ENCODE results near the gene PCDHGA1. TPM values are rescaled to one million over a fixed set of nuclear protein-coding genes. Genes with fewer than 3 reads are reported as not detected.

The PCDHGA1 gene
- total RNA-seq, 1 experiment from 2014 or later, result 0.63 TPM

DNA sequence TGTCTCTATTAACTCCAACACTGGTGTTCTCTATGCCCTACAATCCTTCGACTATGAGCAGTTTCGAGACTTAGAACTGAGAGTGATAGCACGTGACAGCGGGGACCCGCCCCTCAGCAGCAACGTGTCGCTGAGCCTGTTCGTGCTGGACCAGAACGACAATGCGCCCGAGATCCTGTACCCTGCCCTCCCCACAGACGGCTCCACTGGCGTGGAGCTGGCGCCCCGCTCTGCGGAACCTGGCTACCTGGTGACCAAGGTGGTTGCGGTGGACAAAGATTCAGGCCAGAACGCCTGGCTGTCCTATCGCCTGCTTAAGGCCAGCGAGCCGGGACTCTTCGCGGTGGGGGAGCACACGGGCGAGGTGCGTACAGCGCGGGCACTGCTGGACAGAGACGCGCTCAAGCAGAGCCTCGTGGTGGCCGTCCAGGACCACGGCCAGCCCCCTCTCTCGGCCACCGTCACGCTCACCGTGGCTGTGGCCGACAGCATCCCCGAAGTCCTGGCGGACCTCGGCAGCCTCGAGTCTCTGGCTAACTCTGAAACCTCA lies 92.5 kb downstream of the PCDHGA1 start:
- H3K9ac ChIP-seq (ENCODE audit: extremely low read depth, insufficient read length, low read length), result no peak overlapping the region

More for the DNA sequence above, 92.5 kb downstream of the PCDHGA1 start:
- Histone ChIP-seq H2BK20ac (ENCODE audit: low read depth, low read length, poor library complexity, severe bottlenecking) (no peak overlapping the region), H3K79me1 (ENCODE audit: insufficient read depth, low read depth, low read length, poor library complexity, severe bottlenecking) (no peaks in the 10 kb centered on the region), H3K56ac (ENCODE audit: insufficient read length, low read depth, low read length) (no peak overlapping the region), H2BK5ac (ENCODE audit: insufficient read length, low read length) (no peak overlapping the region), H3K27ac (ENCODE audit: insufficient read length, low read depth, low read length) (no peak overlapping the region), H2AFZ (ENCODE audit: low read length) (no peak overlapping the region), H2BK12ac (ENCODE audit: insufficient read length, low read depth, low read length) (no peak overlapping the region), H2BK120ac (ENCODE audit: low read depth, low read length, poor library complexity, severe bottlenecking) (no peak overlapping the region), H4K8ac (replicated peaks; ENCODE audit: insufficient read length, low read depth, low read length) (no peak overlapping the region), H3K27me3 (ENCODE audit: insufficient read depth, low read length) (no peaks in the 10 kb centered on the region; the same call in 1 of the 2 replicates), H4K20me1 (ENCODE audit: control insufficient read depth, insufficient read depth, insufficient read length) (no peaks in the 10 kb centered on the region), H3K79me2 (ENCODE audit: insufficient read depth, low read length) (no peaks in the 10 kb centered on the region), H4K5ac (ENCODE audit: insufficient read length, low read depth, low read length) (no peak overlapping the region), H3K14ac (ENCODE audit: insufficient read depth, low read length) (no peak overlapping the region), H3K4me1 (ENCODE audit: insufficient read depth, low read length) (no peaks in the 10 kb centered on the region), H3K18ac (ENCODE audit: insufficient read length, low read depth, low read length) (no peak overlapping the region), H2AK5ac (ENCODE audit: insufficient read length, low read length) (no peak overlapping the region), H3K4ac (ENCODE audit: low read depth, low read length) (no peak overlapping the region), H3K9me3 (ENCODE audit: control insufficient read depth, low read depth, low read length) (peaks cover 22% of the 10 kb centered on the region), H4K91ac (ENCODE audit: insufficient read length, low read depth, low read length) (no peak overlapping the region), H3K23ac (ENCODE audit: insufficient read length, low read depth, low read length) (no peak overlapping the region), H2BK15ac (ENCODE audit: low read depth, low read length) (no peak overlapping the region), H3K23me2 (ENCODE audit: insufficient read length, low read depth, low read length, poor library complexity, severe bottlenecking) (peaks cover 4% of the 10 kb centered on the region), H3K4me2 (ENCODE audit: insufficient read depth, insufficient read length, low read length) (no peak overlapping the region), H3T11ph (ENCODE audit: low read length) (no peak overlapping the region)
- no peak for TF ChIP-seq CTCF (conservative IDR thresholded peaks at IDR 0.05)
- Mint-ChIP-seq H3K27me3 (ENCODE audit: low read depth) (peaks cover 16% of the 10 kb centered on the region), H3K36me3 (ENCODE audit: insufficient read depth in 1 of 3, low read depth in 3 of 3) (peaks cover 64 to 97% (median 73%) of the 10 kb centered on the region in 3 experiments), H3K4me1 (peaks cover 4% of the 10 kb centered on the region in 2 experiments; a peak in 3 of 4 replicates), H3K9me3 (peaks cover 75 to 91% of the 10 kb centered on the region in 2 experiments), H3K4me3 (no peak overlapping the region), H3K27ac (no peak overlapping the region)
- WGBS (ENCODE audit: extremely low coverage, insufficient read length, low lambda C conversion rate), result no CpG with 5 or more reads among the region's 42 CpGs
- DNase-seq, result no peak
